NCI-H2107 treated with DMSO at 0.1 percent for 48 hours (cell line): ENCODE results near the gene ADGRG6.
A peak's percentile ranks its signal among the peaks of the same experiment; 100 is the strongest.
"Not testable (repeated sequence)": the region's sequence is repeated elsewhere in the genome, so short reads cannot be mapped to it uniquely, and the experiment has no call there.

ENCODE experiments used
- DNase-seq: peaks from one replicate; lab custom pipeline; 2025; ENCODE audit not compliant: unreplicated experiment; lab: John Stamatoyannopoulos, UW

The ADGRG6 gene

GRCh38 chr6:142443102-142443501, 141.3 kb downstream of the ADGRG6 start:
- no peak for DNase-seq

GRCh38 chr6:142443532-142443931, 141.7 kb downstream of the ADGRG6 start:
- DNase-seq: no peak

GRCh38 chr6:142444376-142444775, 142.6 kb downstream of the ADGRG6 start:
- DNase-seq: no peak

GRCh38 chr6:142444881-142445301, 143.1 kb downstream of the ADGRG6 start:
- no peak for DNase-seq

- no peak for DNase-seq
These were observed 144.4 kb downstream of the ADGRG6 start for GRCh38 chr6:142446168-142446567.

- no peak for DNase-seq
These were observed 144.8 kb downstream of the ADGRG6 start for GRCh38 chr6:142446576-142446975.

- DNase-seq: no peak
These were observed 146.4 kb downstream of the ADGRG6 start for GRCh38 chr6:142448091-142448729.

- not testable (repeated sequence) for DNase-seq
These were observed 149.0 kb downstream of the ADGRG6 start for GRCh38 chr6:142450856-142451255.

GRCh38 chr6:142452993-142453392, 151.2 kb downstream of the ADGRG6 start:
- DNase-seq: no peak

- DNase-seq: not testable (repeated sequence)
These were observed 152.4 kb downstream of the ADGRG6 start for GRCh38 chr6:142454196-142454595.

GRCh38 chr6:142454848-142455247, 153.0 kb downstream of the ADGRG6 start:
- DNase-seq: not testable (repeated sequence)

GRCh38 chr6:142455957-142456589, 154.3 kb downstream of the ADGRG6 start:
- DNase-seq: no peak

GRCh38 chr6:142457638-142458406, 156.0 kb downstream of the ADGRG6 start:
- DNase-seq: no peak

GRCh38 chr6:142458836-142459235, 157.0 kb downstream of the ADGRG6 start:
- no peak for DNase-seq

GRCh38 chr6:142459271-142459670, 157.5 kb downstream of the ADGRG6 start:
- DNase-seq: no peak

GRCh38 chr6:142462260-142462659, 160.5 kb downstream of the ADGRG6 start:
- DNase-seq: no peak

- no peak for DNase-seq
These were observed 162.2 kb downstream of the ADGRG6 start for GRCh38 chr6:142463988-142464387.

GRCh38 chr6:142469220-142469619, 167.4 kb downstream of the ADGRG6 start:
- no peak for DNase-seq

GRCh38 chr6:142470421-142470820, 168.6 kb downstream of the ADGRG6 start:
- DNase-seq: no peak

- DNase-seq: peak; percentile 46
These were observed 172.9 kb downstream of the ADGRG6 start for GRCh38 chr6:142474531-142475289.

- no peak for DNase-seq
These were observed 174.6 kb downstream of the ADGRG6 start for GRCh38 chr6:142476452-142476851.
